Femur (tissue), 1 donor: ENCODE data around the gene TSPAN13.

Experiments used
- DNase-seq: peaks from one replicate; pipeline ENCODE4 v3.0.0-alpha.2; 2017

TSPAN13 gene

GRCh38 chr7:16816824-16817223, 63.3 kb downstream of the TSPAN13 start:
- DNase-seq, result no peak

DNA sequence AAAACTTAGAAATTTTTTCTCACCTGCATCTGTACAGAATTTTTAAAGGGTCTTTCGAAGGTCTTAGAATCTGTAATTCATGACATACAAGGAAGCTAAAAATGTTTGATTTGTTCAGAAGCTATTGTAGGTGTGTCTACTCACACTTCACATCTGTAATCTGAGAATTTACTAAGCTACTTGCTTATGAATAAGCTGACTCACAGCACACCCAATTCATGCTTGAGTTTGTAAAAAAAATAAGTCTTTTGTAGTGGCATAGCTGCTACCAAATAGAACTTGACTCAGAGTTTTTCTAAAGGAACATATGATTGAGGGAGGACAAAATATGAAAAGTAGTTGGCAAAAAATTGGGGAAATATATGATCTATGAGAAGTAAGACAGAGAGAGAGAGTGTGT, 64.0 kb downstream of the TSPAN13 start:
- DNase-seq, result no peak

DNA sequence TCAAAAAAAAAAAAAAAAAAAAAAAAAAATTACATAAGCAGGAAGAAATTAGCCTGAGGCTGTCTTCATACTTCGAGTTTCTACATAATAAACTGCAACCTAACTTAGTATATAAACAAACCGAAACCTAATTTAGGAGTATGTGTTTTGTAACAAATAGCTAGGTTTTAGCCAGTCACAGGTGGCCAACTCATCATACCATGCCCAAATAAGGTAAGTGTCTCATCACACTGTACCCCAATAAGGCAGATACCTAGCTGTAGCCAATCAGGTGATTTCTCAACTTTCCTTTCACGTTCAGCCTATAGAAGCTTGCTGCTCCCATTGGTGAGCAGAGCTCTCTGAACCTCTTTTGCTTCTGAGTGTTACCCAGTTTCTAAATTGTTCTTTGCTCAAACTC, 65.2 kb downstream of the TSPAN13 start:
- DNase-seq, result no peak

- no peak for DNase-seq
These were observed 68.5 kb downstream of the TSPAN13 start for GRCh38 chr7:16822029-16822428.

- no peak for DNase-seq
These were observed 72.5 kb downstream of the TSPAN13 start for GRCh38 chr7:16826060-16826459.

GRCh38 chr7:16833373-16833772, 79.8 kb downstream of the TSPAN13 start:
- DNase-seq, result no peak
